Heart left ventricle (tissue), 13 donors: ENCODE data around the gene MEGF9.

Experiments
- CTCF ChIP-seq, 12 donors: fragments of 200-600 bp; sonication (generic) in 4 of 12; IDR thresholded peaks; one replicate each; pipeline versions ENCODE4 v1.5.0 to v1.8.0; 2018 to 2022; ENCODE audit warnings: antibody characterized with exemption in 12 of 12, mild to moderate bottlenecking in 5 of 12
- POLR2A ChIP-seq, 2 donors: fragments of 450-650 bp; IDR thresholded peaks; one replicate each; pipeline ENCODE4 v1.6.1; 2017; ENCODE audit warnings: antibody characterized with exemption in 2 of 2, mild to moderate bottlenecking in 2 of 2, moderate library complexity in 2 of 2
- donor health status: ischemic (EF 13 %, LVEDD 7.1; RV severe dilation, severe dysfunction).
- donor health status: DM: no; HTN: yes; CAD: no.
- donor health status: DM: no; HTN: no; CAD: no.
- donor health status: ischemic (EF 25% LVEDD 6.9; RV normal size, moderate dysfunction).
- donor health status: ischemic (EF 25% LVEDD 5.7; RV mildly dilated, moderate dysfunction).
- donor health status: ischemic (EF 35%, LVEDD 5.7; RV mildly dilated, moderate dysfunction).
- donor health status: nonischemic (EF 11% LVEDD 7.7; RV severe dilation, severe dysfunction).
- donor health status: DM: yes; HTN: yes; CAD: no.
- donor health status: PGD.
- donor health status: ischemic (EF 29% LVEDD 5.4; RV normal size, mild dysfunction).
- donor health status: nonischemic (EF 23%, LVEDD 6.1; RV moderate dilation, normal function).

GRCh38 chr9:120697448-120697847 lies 16.8 kb downstream of the MEGF9 start:
- TF ChIP-seq CTCF (IDR thresholded peaks at IDR 0.05): no peak
- TF ChIP-seq POLR2A (IDR thresholded peaks at IDR 0.05): no peak
